GM21515 (cell line): ENCODE data around the gene EYS.
"Not testable (repeated sequence)": the region's sequence is repeated elsewhere in the genome, so short reads cannot be mapped to it uniquely, and the experiment has no call there.

ENCODE experiments used
- ATAC-seq: cut with Tn5 transposase; IDR thresholded peaks from one replicate; pipeline ENCODE4 v1.9.1; 2021; ENCODE audit not compliant: unreplicated experiment

EYS gene

DNA sequence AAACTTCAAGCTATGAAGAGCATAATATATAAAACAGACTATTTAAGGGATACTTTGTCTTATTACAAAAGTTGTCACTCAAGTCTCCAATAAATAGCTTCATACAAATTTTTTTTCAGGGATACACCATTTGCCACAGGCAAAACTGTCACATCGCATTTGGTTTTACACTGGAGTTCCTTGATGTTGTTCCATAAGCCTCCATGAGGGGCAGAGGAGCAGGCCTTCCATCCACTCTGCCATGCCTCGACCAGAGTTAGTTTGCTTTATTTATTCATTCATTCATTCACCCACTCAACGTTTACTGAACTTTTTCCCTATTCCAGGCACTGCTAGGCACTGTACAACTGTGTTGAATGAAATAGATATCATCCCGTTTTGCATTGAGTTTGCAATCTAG, 1824.8 kb downstream of the EYS start:
- ATAC-seq, result no peak

DNA sequence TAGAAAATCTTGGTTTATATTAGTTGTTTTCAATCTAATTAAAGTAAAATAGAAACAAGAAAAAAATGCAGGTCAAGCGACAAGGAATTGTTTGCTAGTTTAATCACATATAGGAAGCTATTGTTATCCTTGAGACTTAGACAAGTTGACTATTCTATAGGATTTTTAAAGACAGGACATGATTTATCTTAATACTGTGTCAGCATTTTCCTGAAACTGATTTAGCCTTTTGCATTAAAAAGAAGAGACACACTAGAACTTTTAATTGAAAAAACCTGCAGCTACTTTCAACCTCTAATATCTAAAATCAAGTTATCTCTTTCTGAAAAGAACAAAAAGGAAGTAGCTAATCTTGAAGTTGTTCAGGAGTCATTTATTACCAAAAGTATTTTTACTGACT, 1825.2 kb downstream of the EYS start:
- no peak for ATAC-seq

DNA sequence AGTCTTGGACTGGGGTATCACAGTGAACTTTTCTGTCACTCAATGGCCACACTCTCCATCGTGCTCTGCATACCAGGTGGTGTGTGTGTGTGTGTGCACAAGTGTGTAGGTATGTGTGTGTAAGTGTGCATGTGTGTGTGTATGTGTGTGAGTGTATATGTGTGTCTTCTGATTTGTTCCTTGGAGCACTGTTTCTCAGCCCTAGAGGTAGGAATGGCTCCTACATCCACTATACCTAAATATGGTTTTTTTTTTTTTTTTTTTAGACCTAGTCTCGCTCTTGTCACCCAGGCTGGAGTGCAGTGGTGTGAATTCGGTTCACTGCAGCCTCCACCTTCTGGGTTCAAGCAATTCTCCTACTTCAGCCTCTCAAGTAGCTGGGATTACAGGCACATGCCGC, 1834.8 kb downstream of the EYS start:
- no peak for ATAC-seq

DNA sequence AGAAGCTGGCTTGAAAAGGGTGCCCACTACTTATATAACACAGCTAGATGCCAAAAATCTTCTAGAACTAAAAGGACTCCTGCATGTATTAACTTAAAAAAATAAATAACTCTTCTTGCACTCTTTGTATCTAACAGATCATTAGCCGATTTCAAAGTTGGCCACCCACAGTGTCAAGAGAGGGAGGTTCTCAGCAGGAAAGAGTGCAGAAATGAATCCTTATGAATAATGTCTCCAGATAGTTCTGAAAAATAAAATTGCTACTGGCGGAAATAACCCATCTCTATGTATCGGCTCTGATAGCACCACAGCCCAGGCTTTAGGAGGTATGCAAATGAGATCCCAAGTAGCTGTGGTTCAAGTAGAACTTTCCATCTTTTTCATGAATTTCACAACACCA, 1838.7 kb downstream of the EYS start:
- no peak for ATAC-seq

DNA sequence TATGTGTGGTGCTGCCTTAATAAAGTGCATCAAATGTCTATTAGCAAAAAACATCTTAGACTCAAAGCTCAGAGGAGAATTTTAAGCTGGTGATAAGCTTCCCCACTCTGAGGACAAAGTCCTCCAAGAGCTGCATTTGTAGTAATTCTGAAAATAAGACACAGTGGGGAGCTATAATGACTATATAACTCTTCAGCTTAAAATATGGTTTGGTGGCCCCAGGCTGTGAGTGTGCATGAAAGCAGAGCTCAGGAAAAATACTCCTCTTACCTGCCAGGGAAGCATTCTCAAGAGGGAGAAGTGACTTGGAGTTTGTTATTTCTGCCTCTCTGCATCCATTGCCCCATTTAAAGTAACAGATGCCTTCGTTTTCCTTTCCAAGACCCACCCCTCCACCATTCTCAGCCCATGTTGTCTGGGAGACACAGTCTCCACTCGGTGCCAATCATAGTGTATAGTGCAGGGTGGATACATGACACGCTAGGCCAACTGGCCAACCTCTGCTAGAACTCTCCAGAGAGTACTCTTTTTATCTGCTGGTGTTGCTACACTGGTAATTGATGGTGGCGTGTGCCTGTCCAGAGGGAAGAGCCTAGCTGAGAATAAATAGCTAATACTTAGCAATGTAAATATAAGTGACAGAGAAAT, 1842.2 kb downstream of the EYS start:
- no peak for ATAC-seq

DNA sequence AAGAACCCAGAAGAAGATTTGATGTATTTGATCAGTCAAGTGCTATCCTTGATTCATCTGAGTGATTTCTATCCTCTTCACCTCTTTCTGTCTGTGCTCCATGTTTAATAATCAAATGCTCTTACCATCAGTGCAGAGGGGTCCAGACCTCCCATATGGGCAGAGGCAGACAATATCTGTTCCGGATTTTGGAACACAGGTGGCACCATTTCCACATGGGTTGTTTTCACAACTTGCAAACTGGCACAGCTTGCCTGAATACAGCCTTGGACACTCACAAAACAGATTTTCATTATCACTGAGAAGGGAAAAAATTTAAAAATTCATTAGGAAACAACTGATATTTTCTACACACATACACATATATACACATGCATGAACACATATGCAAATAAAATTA, 1843.0 kb downstream of the EYS start:
- no peak for ATAC-seq

DNA sequence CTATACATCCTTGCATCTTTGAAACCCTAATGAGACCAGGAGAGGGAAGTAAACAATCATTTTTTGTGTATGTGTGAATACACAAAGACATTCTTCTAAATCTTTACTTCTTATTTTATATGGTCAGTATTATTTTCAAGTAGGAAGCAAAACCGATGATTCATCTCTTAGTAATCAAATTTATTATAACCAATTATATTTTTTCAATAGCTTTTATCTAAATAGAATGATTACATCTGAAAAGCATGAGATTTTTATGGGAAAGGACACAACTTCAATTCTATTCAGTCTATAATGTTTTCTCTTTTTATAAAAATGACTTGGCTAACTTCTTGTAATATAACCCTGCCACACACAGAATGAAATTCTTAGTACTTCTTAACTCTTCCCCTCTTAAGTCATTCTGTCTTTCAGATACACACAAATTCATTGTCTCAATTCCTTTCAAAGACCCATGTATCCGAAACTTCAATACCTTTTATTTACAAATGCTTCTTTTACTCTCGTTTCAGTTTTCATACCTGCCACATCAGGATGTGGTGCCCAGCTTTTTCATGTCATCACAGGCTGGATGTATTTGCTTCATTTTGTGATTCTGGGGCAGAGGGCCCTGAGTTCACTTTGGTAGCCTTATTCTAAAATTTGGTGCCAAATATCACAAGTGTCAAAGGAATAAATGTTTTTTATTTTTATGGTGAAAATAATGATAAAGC, 1844.4 kb downstream of the EYS start:
- ATAC-seq, result no peak

DNA sequence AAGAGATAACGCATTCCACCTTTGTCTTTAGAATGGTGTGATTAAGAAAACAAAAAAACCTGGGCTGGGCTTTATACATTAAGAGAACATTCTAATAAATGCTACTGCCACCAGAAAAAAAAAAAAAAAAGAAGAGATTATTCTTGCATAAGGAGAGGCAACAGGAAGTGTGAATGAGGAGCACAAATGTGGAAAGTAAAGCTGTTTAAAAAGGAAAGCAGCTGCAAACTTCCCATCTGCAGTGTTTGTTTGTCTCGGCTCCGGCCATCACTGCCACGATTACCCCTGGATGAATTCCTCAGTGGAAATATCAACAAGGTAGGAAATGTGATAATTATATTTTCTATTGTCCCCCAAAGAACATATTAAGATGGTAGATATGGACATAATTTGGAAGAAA, 1847.5 kb downstream of the EYS start:
- no peak for ATAC-seq

DNA sequence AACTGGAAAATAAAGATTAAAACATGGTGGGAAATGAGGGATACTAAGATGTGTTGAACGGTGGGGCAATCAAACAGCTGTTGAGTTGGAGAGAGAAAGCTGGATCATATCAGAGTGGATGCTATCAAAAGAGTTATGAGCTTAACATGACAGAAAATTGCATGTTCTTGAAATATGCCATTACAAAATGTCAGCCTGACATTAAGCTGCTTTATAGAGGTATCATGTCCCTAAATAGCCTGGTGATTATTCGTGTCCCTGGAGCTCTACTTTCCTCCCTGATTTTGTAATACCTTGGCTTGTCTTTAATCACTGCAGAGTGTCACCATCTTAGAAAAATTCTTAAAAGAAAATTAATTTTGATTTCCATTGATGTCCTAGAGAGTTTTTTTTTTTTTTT, 1848.3 kb downstream of the EYS start:
- no peak for ATAC-seq

DNA sequence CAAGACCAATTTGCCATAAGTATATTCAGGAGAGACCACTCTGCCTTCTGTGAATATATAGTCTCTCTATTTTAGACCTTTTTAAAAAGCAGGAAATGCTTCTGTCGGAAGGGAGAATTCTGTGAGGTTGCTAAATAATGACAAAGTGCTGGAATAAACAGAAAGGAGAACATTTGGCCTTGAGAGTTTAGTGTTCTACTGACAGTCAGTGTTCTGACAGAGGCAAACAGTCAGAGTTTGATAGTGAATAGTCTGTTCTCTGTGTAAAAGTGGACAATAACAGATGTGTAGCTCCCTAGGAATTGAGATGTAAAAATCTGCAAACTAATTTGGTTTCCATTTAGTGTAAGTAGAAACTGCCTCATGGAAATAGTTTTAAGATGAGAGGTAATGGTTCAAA, 1850.8 kb downstream of the EYS start:
- no peak for ATAC-seq

DNA sequence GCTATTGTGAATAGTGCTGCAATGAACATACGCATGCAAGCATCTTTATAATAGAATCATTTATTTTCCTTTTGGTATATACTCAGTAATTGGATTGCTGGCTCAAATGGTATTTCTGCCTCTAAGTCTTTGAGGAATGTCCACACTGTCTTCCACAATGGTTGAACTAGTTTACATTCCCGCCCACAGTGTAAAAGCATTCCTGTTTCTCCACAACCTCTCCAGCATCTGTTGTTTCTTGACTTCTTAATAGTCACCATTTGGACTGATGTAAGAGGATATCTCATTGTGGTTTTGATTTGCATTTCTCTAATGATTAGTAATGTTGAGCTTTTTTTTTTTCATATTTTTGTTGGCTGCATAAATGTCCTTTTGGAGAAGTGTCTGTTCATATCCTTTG, 1862.7 kb downstream of the EYS start:
- ATAC-seq, result no peak

DNA sequence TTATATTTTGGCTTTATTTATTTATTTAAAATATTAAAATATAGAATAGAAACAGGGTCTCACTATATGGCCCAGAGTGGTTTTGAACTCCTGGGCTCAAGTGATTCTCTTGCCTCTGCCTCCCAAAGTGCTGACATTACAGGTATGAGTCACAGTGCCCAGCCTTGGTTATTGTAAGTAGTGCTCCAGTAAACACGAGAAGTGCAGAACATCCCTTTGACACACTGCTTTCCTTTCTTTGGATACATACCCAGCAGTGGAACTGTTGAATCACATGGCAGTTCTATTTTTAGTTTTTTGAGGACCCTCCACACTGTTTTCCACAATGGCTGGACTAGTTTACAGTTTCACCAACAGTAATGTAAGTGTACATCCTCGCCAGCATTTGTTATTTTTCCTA, 1867.5 kb downstream of the EYS start:
- ATAC-seq, result no peak

DNA sequence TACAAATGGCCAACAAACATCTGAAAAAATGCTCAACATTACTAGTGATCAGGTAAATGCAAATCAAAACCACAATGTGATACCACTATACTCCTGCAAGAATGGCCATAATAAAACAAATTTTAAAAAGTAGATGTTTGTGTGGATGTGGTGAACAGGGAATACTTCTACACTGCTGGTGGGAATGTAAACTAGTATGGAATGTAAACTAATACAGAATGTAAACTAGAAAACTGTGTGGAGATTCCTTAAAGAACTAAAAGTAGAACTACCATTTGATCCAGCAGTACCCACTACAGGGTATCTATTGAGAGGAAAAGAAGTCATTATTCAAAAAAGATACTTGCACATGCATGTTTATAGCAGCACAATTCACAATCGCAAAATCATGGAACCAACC, 1878.3 kb downstream of the EYS start:
- not testable (repeated sequence) for ATAC-seq

DNA sequence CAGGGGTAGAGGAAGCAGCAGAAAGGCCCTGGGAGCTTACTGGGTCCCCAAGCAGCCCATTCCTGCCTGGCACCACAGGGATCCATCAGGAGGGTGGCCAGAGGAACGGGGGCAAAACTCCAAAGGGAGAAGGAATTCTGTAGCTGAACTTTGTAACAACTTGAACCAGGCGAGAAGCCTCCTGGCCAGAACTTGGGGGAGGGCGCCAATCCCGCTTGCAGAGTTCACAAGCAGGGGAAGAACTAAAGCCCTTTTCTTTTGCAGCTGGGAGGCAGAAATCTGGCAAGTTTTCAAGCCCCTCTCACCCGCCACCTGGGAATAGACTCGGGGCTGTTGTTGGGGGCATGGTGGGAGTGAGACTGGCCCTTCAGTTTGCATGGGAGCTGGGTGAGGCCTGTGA, 1882.3 kb downstream of the EYS start:
- ATAC-seq, result no peak

DNA sequence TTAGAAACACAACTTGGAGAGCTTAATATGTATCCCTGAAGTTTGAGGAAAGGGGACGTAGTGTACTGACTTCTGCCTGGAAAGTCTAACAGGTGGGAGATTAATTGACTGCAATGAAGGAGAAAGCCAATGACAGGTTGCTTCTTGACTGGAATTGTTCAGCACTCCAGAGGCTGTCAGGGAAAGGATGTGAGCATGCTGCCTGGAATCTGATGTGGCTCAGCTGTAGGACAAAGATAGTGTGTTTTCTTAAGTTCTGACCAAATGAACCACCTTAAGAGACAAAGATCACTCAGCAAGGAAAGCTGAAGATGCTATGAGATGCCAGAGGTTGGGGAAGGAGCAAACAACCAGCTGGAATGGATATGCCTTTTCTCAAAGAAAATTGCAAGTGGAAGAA, 1885.6 kb downstream of the EYS start:
- ATAC-seq, result no peak

DNA sequence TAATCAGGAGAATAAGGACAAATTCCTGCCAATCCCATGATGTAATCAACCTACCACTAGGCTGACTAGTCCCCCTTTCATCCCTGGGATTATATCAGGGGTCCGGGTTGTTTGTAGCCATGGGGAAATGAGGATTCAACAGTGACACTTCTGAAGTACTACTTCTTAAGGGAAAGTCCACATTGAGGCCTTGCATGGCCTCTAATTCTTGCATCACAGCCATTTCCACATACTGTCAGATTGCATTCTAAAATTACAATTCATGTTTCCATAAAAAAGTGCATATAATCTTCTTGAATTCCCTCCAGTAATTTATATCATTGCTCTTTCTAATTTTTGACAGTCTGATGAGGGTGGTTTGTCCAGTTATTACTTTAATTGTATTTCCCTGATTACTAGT, 1887.2 kb downstream of the EYS start:
- no peak for ATAC-seq

DNA sequence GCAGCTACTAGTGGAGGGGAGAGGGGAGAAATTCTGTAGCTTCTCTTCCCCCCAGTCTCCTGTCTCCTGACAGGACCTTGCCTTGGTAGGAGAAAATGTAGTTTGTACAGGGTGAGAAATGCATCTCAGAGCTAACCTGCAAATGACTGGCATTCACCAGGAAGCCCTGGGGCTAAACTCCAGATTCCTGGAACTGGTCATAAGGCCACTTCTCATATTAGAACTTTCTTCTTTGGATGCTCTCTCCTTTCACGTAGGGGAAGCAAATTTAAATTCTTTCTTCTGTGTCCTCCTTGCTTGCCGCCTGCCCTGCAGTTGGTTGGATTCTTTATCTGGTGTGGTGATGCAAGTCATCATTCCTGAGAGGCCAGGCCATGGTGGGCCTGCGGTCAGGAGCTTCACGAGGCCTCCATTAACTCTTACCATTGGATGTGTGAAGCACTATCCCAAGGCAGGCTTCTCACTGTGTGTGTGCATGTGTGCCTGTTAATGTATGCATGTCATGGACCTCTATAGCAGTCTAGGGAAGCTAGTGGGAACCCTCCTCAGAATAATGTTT, 1889.5 kb downstream of the EYS start:
- ATAC-seq, result no peak

DNA sequence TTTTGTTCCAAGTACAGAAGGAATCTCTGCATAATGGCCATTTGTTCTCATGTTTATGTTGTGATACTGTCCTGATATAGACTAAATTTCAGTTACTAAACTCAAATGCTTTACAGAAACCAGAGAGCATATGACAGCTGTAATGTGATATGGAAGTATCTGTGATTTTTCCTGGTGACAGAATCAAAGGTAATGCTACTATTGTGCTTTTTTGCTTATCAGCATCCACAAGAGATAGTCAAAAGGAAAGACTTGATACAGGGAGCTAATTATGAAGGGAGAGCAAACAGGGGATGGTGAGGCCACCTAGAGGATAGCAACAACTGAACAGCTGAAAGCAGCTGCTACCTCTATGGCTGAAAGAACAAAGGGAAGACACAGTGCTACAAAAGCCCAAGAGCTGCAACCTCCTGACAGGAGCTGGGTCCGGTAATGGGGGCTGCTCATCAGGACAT, 1890.0 kb downstream of the EYS start:
- ATAC-seq, result no peak

DNA sequence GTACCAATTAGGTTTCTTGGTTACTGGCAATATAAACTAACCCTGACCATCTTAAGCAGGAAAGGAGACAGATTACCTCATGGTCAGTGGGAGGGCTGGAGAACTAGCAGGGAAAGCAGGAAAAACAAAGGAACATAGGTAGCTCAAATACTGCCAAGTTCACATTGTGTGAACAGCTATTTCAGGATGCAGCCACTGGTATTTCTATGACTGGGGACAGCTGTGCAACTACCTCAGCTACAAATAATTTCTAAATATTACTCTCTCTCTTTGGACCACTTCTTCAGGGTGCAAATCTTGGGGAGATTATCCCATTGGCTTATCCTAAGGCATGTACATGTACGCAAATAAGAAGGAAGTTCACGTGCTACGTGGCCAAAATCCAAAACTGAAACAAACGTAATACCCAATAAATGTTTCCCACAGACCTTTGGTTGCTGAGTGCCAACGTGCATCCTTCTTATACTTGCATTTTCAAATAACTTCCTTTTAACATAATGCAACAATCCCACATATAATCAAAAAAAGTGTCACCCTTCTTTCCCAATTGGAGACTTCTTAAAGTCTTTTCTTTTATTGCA, 1890.5 kb downstream of the EYS start:
- ATAC-seq, result no peak

DNA sequence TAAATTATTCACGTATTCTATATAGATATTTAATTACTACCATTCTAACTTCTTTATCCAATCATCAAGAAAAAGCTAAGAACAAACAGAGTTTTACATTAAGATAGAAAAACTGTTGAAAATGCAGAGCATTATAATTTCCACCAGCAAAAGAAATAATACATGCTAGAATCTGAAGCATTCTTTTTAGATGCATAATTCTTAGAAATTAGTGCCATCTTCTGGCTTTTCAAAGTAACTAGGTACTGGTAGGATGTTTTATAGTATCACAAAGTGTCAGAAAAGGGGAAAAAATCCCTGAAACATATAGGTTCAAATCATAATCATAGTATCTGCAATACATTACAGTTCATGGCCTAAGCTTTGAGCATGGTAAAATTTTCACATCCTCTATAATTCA, 1892.6 kb downstream of the EYS start:
- ATAC-seq, result no peak

DNA sequence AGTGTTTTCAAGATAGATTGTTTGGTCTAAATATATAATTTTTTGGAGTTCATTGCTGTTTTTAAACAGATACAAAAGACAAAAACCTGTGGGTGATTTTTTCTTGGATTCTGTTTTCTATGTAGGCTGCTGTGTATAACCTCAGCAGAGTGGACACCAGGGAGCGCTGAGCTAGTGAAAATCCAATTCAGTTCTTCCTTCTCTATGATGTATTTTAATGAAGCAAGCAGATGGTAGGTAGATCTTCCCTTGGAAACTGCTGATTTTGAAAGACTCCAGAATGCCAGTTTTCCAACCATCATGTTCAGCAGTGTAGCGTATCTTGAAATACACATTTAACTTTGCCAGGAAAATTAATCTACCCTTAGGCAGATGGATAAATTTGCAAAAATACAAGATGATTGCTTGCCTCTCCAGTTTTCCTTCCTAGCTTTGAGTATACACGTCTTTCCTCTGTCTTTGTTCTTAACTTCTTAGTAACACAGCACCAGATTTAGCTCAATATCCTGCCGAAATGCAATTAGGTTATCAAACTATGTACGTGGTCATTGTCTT, 1893.4 kb downstream of the EYS start:
- no peak for ATAC-seq

DNA sequence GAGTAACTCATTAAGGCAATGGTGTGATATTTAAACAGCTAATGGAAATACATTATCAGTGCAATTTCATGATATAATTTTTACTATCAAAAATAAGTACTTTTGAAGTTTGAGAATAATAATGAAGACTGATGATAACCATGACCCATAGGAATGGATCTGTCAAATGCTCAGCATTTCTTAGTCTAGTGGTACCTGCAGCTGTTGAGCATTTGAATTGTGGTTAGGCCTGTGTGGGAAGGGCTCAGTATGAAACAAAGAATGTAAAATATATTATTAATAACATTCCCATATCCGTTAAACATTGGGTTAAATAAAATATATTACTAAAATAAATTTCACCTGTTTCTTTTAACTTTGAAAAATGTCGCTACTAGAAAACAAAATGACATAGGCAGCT, 1898.5 kb downstream of the EYS start:
- ATAC-seq, result no peak
